A673 (cell line): ENCODE results near the gene CARTPT.

Source experiments
- EZH2 ChIP-seq: fragments of 200-600 bp; sonication (generic); IDR thresholded peaks from 2 replicates; pipeline ENCODE4 v1.6.1; 2017; ENCODE audit warnings: borderline replicate concordance, low read depth, mild to moderate bottlenecking, mixed read lengths, antibody characterized with exemption, low read length; ENCODE audit not compliant: poor library complexity, severe bottlenecking
- TF ChIP-seq, protein P1 (sequence below): fragments of 300-800, 200-600 bp; sonication (generic); conservative IDR thresholded peaks from 2 replicates; pipeline ENCODE4 v1.5.1; 2017; ENCODE audit warnings: low read depth, mild to moderate bottlenecking, antibody characterized with exemption, low read length, moderate library complexity, mixed read lengths

- TF ChIP-seq, protein P1, sequence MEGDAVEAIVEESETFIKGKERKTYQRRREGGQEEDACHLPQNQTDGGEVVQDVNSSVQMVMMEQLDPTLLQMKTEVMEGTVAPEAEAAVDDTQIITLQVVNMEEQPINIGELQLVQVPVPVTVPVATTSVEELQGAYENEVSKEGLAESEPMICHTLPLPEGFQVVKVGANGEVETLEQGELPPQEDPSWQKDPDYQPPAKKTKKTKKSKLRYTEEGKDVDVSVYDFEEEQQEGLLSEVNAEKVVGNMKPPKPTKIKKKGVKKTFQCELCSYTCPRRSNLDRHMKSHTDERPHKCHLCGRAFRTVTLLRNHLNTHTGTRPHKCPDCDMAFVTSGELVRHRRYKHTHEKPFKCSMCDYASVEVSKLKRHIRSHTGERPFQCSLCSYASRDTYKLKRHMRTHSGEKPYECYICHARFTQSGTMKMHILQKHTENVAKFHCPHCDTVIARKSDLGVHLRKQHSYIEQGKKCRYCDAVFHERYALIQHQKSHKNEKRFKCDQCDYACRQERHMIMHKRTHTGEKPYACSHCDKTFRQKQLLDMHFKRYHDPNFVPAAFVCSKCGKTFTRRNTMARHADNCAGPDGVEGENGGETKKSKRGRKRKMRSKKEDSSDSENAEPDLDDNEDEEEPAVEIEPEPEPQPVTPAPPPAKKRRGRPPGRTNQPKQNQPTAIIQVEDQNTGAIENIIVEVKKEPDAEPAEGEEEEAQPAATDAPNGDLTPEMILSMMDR, result no peak
- no peak for TF ChIP-seq EZH2
Measured at GRCh38 chr5:71734141-71734540, 15.1 kb downstream of the CARTPT start.
